SU-DHL-6 (cell line): ENCODE data around the gene PARVB.

Source experiments
- H2AFZ ChIP-seq: fragments of 200-600 bp; sonication (generic); 2 replicates; pipeline ENCODE4 v1.6.1; 2014; ENCODE audit warnings: low read depth, mild to moderate bottlenecking, moderate library complexity, mixed read lengths, antibody characterized with exemption, low read length; ENCODE audit not compliant: severe bottlenecking
- H3F3A ChIP-seq: fragments of 200-600 bp; shearing (Covaris generic); 2 replicates; pipeline ENCODE4 v1.6.0; 2016; ENCODE audit warnings: antibody characterized with exemption, mild to moderate bottlenecking; ENCODE audit not compliant: insufficient read depth
- H3K27ac ChIP-seq: fragments of 200-600 bp; sonication (generic); 2 replicates; pipeline ENCODE4 v1.5.1; 2016; ENCODE audit warnings: low read depth, mild to moderate bottlenecking, low read length, moderate library complexity, mixed read lengths
- H3K27me3 ChIP-seq: fragments of 200-600 bp; sonication (generic), shearing (Covaris generic); 2 replicates; pipeline ENCODE4 v1.6.0; 2014; ENCODE audit warnings: mild to moderate bottlenecking, low read length
- H3K36me3 ChIP-seq: fragments of 200-600 bp; sonication (generic); 2 replicates; pipeline ENCODE4 v1.6.1; 2014; ENCODE audit warnings: mild to moderate bottlenecking, low read length, mixed read lengths
- H3K4me2 ChIP-seq: fragments of 300-600, 200-600 bp; shearing (Covaris generic), sonication (generic); 2 replicates; pipeline ENCODE4 v1.6.0; 2014; ENCODE audit warnings: low read length, low read depth, mild to moderate bottlenecking; ENCODE audit not compliant: poor library complexity, severe bottlenecking
- H3K4me3 ChIP-seq: fragments of 200-600 bp; sonication (generic); 2 replicates; pipeline ENCODE4 v1.5.1; 2014; ENCODE audit warnings: antibody characterized with exemption, low read length, mild to moderate bottlenecking, mixed read lengths; ENCODE audit not compliant: insufficient read depth, poor library complexity, severe bottlenecking
- H3K79me2 ChIP-seq: fragments of 200-600 bp; sonication (generic); 2 replicates; pipeline ENCODE4 v1.6.1; 2014; ENCODE audit warnings: mild to moderate bottlenecking, low read length, moderate library complexity; ENCODE audit not compliant: insufficient read depth
- H3K9ac ChIP-seq: fragments of 200-600 bp; sonication (generic); 2 replicates; pipeline ENCODE4 v1.7.0; 2014; ENCODE audit warnings: mild to moderate bottlenecking, low read length
- H3K9me2 ChIP-seq: fragments of 200-600 bp; sonication (generic); replicated peaks from 2 replicates; pipeline ENCODE4 v1.6.1; 2014; ENCODE audit warnings: low read length; ENCODE audit not compliant: insufficient read depth
- H3K9me3 ChIP-seq: fragments of 200-600 bp; sonication (generic); 2 replicates; pipeline ENCODE4 v1.6.1; 2014; ENCODE audit warnings: low read length, mixed read lengths; ENCODE audit not compliant: insufficient read depth
- H4K20me1 ChIP-seq: fragments of 200-600 bp; sonication (generic); 2 replicates; pipeline ENCODE4 v1.6.1; 2014; ENCODE audit warnings: low read depth, mild to moderate bottlenecking, antibody characterized with exemption, low read length, moderate library complexity, mixed read lengths
- CTCF ChIP-seq: fragments of 200-600 bp; sonication (generic); IDR thresholded peaks from one replicate; pipeline ENCODE4 v1.5.1; 2017; ENCODE audit warnings: antibody characterized with exemption, mild to moderate bottlenecking, low read length, moderate library complexity; ENCODE audit not compliant: insufficient read depth, poor library complexity, severe bottlenecking
- EZH2phosphoT487 ChIP-seq: fragments of 200-600 bp; sonication (generic), shearing (Covaris generic); conservative IDR thresholded peaks from 2 replicates; pipeline ENCODE4 v1.6.1; 2018; ENCODE audit warnings: mild to moderate bottlenecking, antibody characterized with exemption, low read length, moderate library complexity, mixed read lengths

PARVB gene

DNA sequence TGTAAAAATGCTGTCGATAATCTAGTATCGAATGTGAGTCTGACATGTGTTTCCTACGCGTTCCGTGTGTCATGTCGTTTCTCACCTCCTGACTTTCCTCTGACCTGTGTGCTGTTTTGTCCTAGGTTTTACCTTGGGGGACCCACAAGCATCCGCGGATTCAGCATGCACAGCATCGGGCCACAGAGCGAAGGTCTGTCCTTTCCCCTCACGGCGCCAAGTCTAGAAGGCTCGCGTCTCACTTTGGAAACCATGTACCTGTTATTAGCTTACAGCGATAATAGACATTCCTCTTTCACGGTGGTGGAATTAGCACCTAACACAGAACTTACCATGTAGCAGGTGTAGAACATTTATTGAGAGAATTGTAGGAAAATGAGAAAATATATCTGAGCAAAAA lies 40.3 kb upstream of the PARVB start:
- no peaks in the 10 kb centered on the region for H3K79me2 ChIP-seq
- no peaks in the 10 kb centered on the region for H3K27me3 ChIP-seq
- no peaks in the 10 kb centered on the region for H3K9me2 ChIP-seq
- H3K4me3 ChIP-seq: no peak overlapping the region
- H2AFZ ChIP-seq: no peak overlapping the region
- H3K27ac ChIP-seq: no peak overlapping the region
- no peak overlapping the region for H3K4me2 ChIP-seq
- no peaks in the 10 kb centered on the region for H3K9me3 ChIP-seq
- no peak for TF ChIP-seq CTCF
- TF ChIP-seq EZH2phosphoT487: no peak
- H3K9ac ChIP-seq: no peak overlapping the region
- H4K20me1 ChIP-seq: no peaks in the 10 kb centered on the region
- peaks cover 5% of the 10 kb centered on the region; the same call in 1 of the 2 replicates for H3K36me3 ChIP-seq
- no peaks in the 10 kb centered on the region for H3F3A ChIP-seq

GRCh38 chr22:43985532-43985931 lies 38.6 kb upstream of the PARVB start:
- no peaks in the 10 kb centered on the region for H3K27me3 ChIP-seq
- H3K9ac ChIP-seq: no peak overlapping the region
- peaks cover 5% of the 10 kb centered on the region; the same call in 1 of the 2 replicates for H3K36me3 ChIP-seq
- H3K4me2 ChIP-seq: no peak overlapping the region
- no peaks in the 10 kb centered on the region for H3K9me2 ChIP-seq
- no peaks in the 10 kb centered on the region for H4K20me1 ChIP-seq
- no peak overlapping the region for H2AFZ ChIP-seq
- H3K9me3 ChIP-seq: no peaks in the 10 kb centered on the region
- H3F3A ChIP-seq: no peaks in the 10 kb centered on the region
- no peak overlapping the region for H3K27ac ChIP-seq
- H3K79me2 ChIP-seq: no peaks in the 10 kb centered on the region
- H3K4me3 ChIP-seq: no peak overlapping the region
- TF ChIP-seq CTCF (no peak), EZH2phosphoT487 (no peak)

GRCh38 chr22:43988116-43988820 lies 35.8 kb upstream of the PARVB start:
- Histone ChIP-seq H4K20me1 (no peaks in the 10 kb centered on the region), H3K9me2 (no peaks in the 10 kb centered on the region), H2AFZ (no peak overlapping the region), H3K79me2 (no peaks in the 10 kb centered on the region), H3K27me3 (no peaks in the 10 kb centered on the region), H3K36me3 (peaks cover 5% of the 10 kb centered on the region; the same call in 1 of the 2 replicates), H3K9ac (no peak overlapping the region), H3K9me3 (no peaks in the 10 kb centered on the region), H3K27ac (no peak overlapping the region), H3K4me2 (no peak overlapping the region), H3K4me3 (no peak overlapping the region), H3F3A (no peaks in the 10 kb centered on the region)
- TF ChIP-seq CTCF: no peak
- TF ChIP-seq EZH2phosphoT487: no peak
